ENCODE data around the gene TFDP1.

- TF ChIP-seq CTCF (IDR thresholded peaks at IDR 0.05) (no peak), POLR2A (IDR thresholded peaks at IDR 0.05) (no peak)
Measured at GRCh38 chr13:113545455-113545930, 39.1 kb upstream of the TFDP1 start.

Measured in vagina (tissue), 2 donors.